H1 (cell line): ENCODE data around the gene DIP2C. TPM values are rescaled to one million over a fixed set of nuclear protein-coding genes. Genes with fewer than 3 reads are reported as not detected.

Experiments used
- BCL11A ChIP-seq, 2 experiments: IDR thresholded peaks; one replicate each; pipeline ENCODE4 v1.6.1; 2011; ENCODE audit warnings: low read depth in 2 of 2, low read length in 2 of 2, mild to moderate bottlenecking in 2 of 2
- FOSL1 ChIP-seq: IDR thresholded peaks from 2 replicates; pipeline ENCODE4 v1.6.1; 2011; ENCODE audit warnings: mild to moderate bottlenecking, low read depth, low read length, moderate library complexity; ENCODE audit not compliant: insufficient read depth
- RBBP5 ChIP-seq: IDR thresholded peaks from 2 replicates; pipeline ENCODE4 v1.7.1; 2012; ENCODE audit warnings: low read depth, mild to moderate bottlenecking, inconsistent platforms, low read length, moderate library complexity, borderline replicate concordance
- SIX5 ChIP-seq: IDR thresholded peaks from 2 replicates; pipeline ENCODE4 v1.6.1; 2011; ENCODE audit warnings: mild to moderate bottlenecking, low read depth, low read length
- ZNF274 ChIP-seq: IDR thresholded peaks from 2 replicates; pipeline ENCODE4 v1.7.0; 2012; ENCODE audit warnings: low read length, borderline replicate concordance; ENCODE audit errors: extremely low read depth
- polyA plus RNA-seq, 7 experiments: library from polyadenylated mRNA; depleted of rRNA in 3 of 7; stranded (reverse) in 5 of 7; unstranded in 2 of 7; fragments of >200 nt in 5 of 7; fragments of 200-250 nt in 2 of 7; gene quantifications; 1 replicate in 5 of 7; 2 replicates in 1 of 7; 4 replicates in 1 of 7; pipeline versions ENCODE4 v1.2.1 to v1.2.3, GENCODE V29; 2011 to 2013; ENCODE audit warnings: missing spikeins in 2 of 7, mixed read lengths in 2 of 7
- total RNA-seq: library from RNA; stranded (reverse); fragmentation: NEBNext Ultra II Directional; extraction: Animal tissue kit (Norgen Biotek cat#: 25700); gene quantifications from 2 replicates; pipeline ENCODE4 v1.2.1, GENCODE V29; 2021

The DIP2C gene
- total and polyA plus RNA-seq, 2 of the 8 experiments (the other 6 are each of a cell fraction or from before 2014, with no cell fraction given): 3.8 to 9.3 TPM

- TF ChIP-seq RBBP5 (no peak), SIX5 (no peak), ZNF274 (no peak), FOSL1 (no peak), BCL11A (IDR thresholded peaks at IDR 0.05; ENCODE audit: low read depth in 2 of 2, low read length in 2 of 2) (no peak)
Observed at GRCh38 chr10:668786-669485, 20.5 kb downstream of the DIP2C start (continued).
